HEK293 (cell line): ENCODE measurements around the gene PPIP5K2.

Experiments used
- CTCF ChIA-PET: fragments of 350-600 bp; formaldehyde crosslinking; extraction: SDS; loops from one replicate; lab custom pipeline; 2021; ENCODE audit warnings: antibody characterized with exemption; lab: Yijun Ruan, JAX
- POLR2A ChIA-PET: fragments of 300-600 bp; formaldehyde crosslinking; extraction: SDS; loops from one replicate; lab custom pipeline; 2020; ENCODE audit warnings: antibody characterized with exemption, inconsistent platforms; lab: Yijun Ruan, JAX
- H3K27ac ChIP-seq: fragments of 200-500 bp; sonication (Bioruptor generic); 2 replicates; pipeline ENCODE4 v1.5.1; 2014; ENCODE audit warnings: low read depth, low read length, control low read depth, inconsistent platforms; ENCODE audit errors: extremely low read depth
- H3K36me3 ChIP-seq, 2 experiments: fragments of 200-500 bp in 1 of 2; sonication (Bioruptor generic) in 1 of 2; 1 replicate in 1 of 2; 2 replicates in 1 of 2; pipeline ENCODE4 v1.5.1; 2014 to 2017; ENCODE audit warnings: inconsistent platforms in 2 of 2, low read length in 2 of 2; ENCODE audit not compliant: control insufficient read depth in 2 of 2, insufficient read depth in 1 of 2
- H3K4me1 ChIP-seq: fragments of 200-500 bp; sonication (Bioruptor generic); 2 replicates; pipeline ENCODE4 v1.5.1; 2014; ENCODE audit warnings: mild to moderate bottlenecking, low read length, inconsistent platforms; ENCODE audit not compliant: control insufficient read depth, insufficient read depth
- H3K4me3 ChIP-seq: 2 replicates; pipeline ENCODE4 v1.5.1; 2011; ENCODE audit warnings: low read depth, mild to moderate bottlenecking, control low read depth, low read length, moderate library complexity
- H3K9me3 ChIP-seq: fragments of 200-500 bp; sonication (Bioruptor generic); 2 replicates; pipeline ENCODE4 v1.5.1; 2014; ENCODE audit warnings: low read depth, low read length, inconsistent platforms; ENCODE audit not compliant: control insufficient read depth, insufficient read depth
- ATF2 ChIP-seq: fragments of 450-650 bp; formaldehyde crosslinking; IDR thresholded peaks from 2 replicates; pipeline ENCODE4 v1.5.1; 2016; ENCODE audit warnings: missing biosample characterization, missing genetic modification characterization, low read depth
- CTCF ChIP-seq: fragments of 450-650 bp; formaldehyde crosslinking; IDR thresholded peaks from 2 replicates; pipeline ENCODE4 v1.5.1; 2016; ENCODE audit warnings: missing biosample characterization, missing genetic modification characterization
- GLIS1 ChIP-seq: fragments of 450-650 bp; formaldehyde crosslinking; IDR thresholded peaks from 2 replicates; pipeline ENCODE4 v1.5.1; 2016; ENCODE audit warnings: missing biosample characterization, missing genetic modification characterization
- KLF9 ChIP-seq: fragments of 450-650 bp; formaldehyde crosslinking; IDR thresholded peaks from 2 replicates; pipeline ENCODE4 v1.5.1; 2016; ENCODE audit warnings: missing biosample characterization, missing genetic modification characterization, low read depth
- OSR2 ChIP-seq: fragments of 450-650 bp; formaldehyde crosslinking; IDR thresholded peaks from 2 replicates; pipeline ENCODE4 v1.5.1; 2016; ENCODE audit warnings: missing biosample characterization, missing genetic modification characterization
- SCRT2 ChIP-seq: fragments of 450-650 bp; formaldehyde crosslinking; IDR thresholded peaks from 2 replicates; pipeline ENCODE4 v1.5.1; 2016; ENCODE audit warnings: missing biosample characterization, missing genetic modification characterization
- SETDB1 ChIP-seq: IDR thresholded peaks from one replicate; pipeline ENCODE4 v1.6.1; 2017; ENCODE audit warnings: mild to moderate bottlenecking, low read length, moderate library complexity, mixed read lengths; ENCODE audit not compliant: insufficient read length
- TSHZ1 ChIP-seq: fragments of 450-650 bp; formaldehyde crosslinking; IDR thresholded peaks from 2 replicates; pipeline ENCODE4 v1.5.1; 2016; ENCODE audit warnings: missing biosample characterization, missing genetic modification characterization, borderline replicate concordance
- YY1 ChIP-seq: fragments of 450-650 bp; formaldehyde crosslinking; IDR thresholded peaks from 2 replicates; pipeline ENCODE4 v1.5.1; 2018; ENCODE audit warnings: missing biosample characterization, missing genetic modification characterization
- ZBTB44 ChIP-seq: fragments of 450-650 bp; IDR thresholded peaks from 2 replicates; pipeline ENCODE4 v1.5.1; 2018; ENCODE audit warnings: missing biosample characterization, mild to moderate bottlenecking, missing genetic modification characterization
- ZFP37 ChIP-seq: fragments of 450-650 bp; formaldehyde crosslinking; IDR thresholded peaks from 2 replicates; pipeline ENCODE4 v1.5.1; 2016; ENCODE audit warnings: missing biosample characterization, missing genetic modification characterization
- ZIC2 ChIP-seq: fragments of 450-650 bp; formaldehyde crosslinking; IDR thresholded peaks from 2 replicates; pipeline ENCODE4 v1.5.1; 2016; ENCODE audit warnings: missing biosample characterization, missing genetic modification characterization
- ZNF138 ChIP-seq: fragments of 450-650 bp; formaldehyde crosslinking; IDR thresholded peaks from 2 replicates; pipeline ENCODE4 v1.5.1; 2016; ENCODE audit warnings: missing biosample characterization, missing genetic modification characterization, borderline replicate concordance
- ZNF514 ChIP-seq: fragments of 450-650 bp; formaldehyde crosslinking; IDR thresholded peaks from 2 replicates; pipeline ENCODE4 v1.5.1; 2016; ENCODE audit warnings: missing biosample characterization, missing genetic modification characterization
- ZNF626 ChIP-seq: fragments of 450-650 bp; sonication (Bioruptor Pico); formaldehyde crosslinking; IDR thresholded peaks from 2 replicates; pipeline ENCODE4 v1.5.1; 2018; ENCODE audit warnings: missing biosample characterization, missing genetic modification characterization, inconsistent platforms
- ZNF639 ChIP-seq: fragments of 450-650 bp; formaldehyde crosslinking; IDR thresholded peaks from 2 replicates; pipeline ENCODE4 v1.5.1; 2016; ENCODE audit warnings: missing biosample characterization, missing genetic modification characterization
- ZNF664 ChIP-seq: fragments of 450-650 bp; formaldehyde crosslinking; IDR thresholded peaks from 2 replicates; pipeline ENCODE4 v1.5.1; 2016; ENCODE audit warnings: missing biosample characterization, missing genetic modification characterization
- ZNF692 ChIP-seq: fragments of 450-650 bp; formaldehyde crosslinking; IDR thresholded peaks from 2 replicates; pipeline ENCODE4 v1.5.1; 2016; ENCODE audit warnings: missing biosample characterization, missing genetic modification characterization
- ZNF837 ChIP-seq: fragments of 450-650 bp; formaldehyde crosslinking; IDR thresholded peaks from 2 replicates; pipeline ENCODE4 v1.5.1; 2016; ENCODE audit warnings: missing biosample characterization, missing genetic modification characterization
- ZSCAN23 ChIP-seq: fragments of 450-650 bp; formaldehyde crosslinking; IDR thresholded peaks from 2 replicates; pipeline ENCODE4 v1.5.1; 2016; ENCODE audit warnings: missing biosample characterization, missing genetic modification characterization

PPIP5K2 gene

GRCh38 chr5:103102234-103102633 lies 17.9 kb upstream of the PPIP5K2 start:
- Histone ChIP-seq H3K27ac (no peak overlapping the region), H3K9me3 (no peaks in the 10 kb centered on the region), H3K4me3 (no peak overlapping the region), H3K4me1 (no peaks in the 10 kb centered on the region), H3K36me3 (peaks cover 10 to 15% of the 10 kb centered on the region in 2 experiments; a peak in 2 of 3 replicates)
- TF ChIP-seq SCRT2 (tag by site-specific recombination) (peak; percentile 39), KLF9 (no peak), ATF2 (tag by site-specific recombination) (peak; percentile 77)
- ChIA-PET POLR2A (no interaction called here), CTCF (interaction anchor here (0.7 kb wide), 1 partner anchor 1089 kb away, joined by 4 read pairs; no protein-coding TSS in a partner anchor)

- H3K9me3 ChIP-seq = no peaks in the 10 kb centered on the region
- POLR2A ChIA-PET = no interaction called here
- CTCF ChIA-PET = no interaction called here
- H3K4me3 ChIP-seq = no peak overlapping the region
- H3K36me3 ChIP-seq = peaks cover 3% of the 10 kb centered on the region in 2 experiments; a peak in 2 of 3 replicates
- no peak overlapping the region for H3K27ac ChIP-seq
- no peaks in the 10 kb centered on the region for H3K4me1 ChIP-seq
- no peak for TF ChIP-seq ZNF837 (tag by site-specific recombination)
- no peak for TF ChIP-seq ZNF664 (tag by site-specific recombination)
- no peak for TF ChIP-seq ZNF639 (tag by site-specific recombination)
- no peak for TF ChIP-seq ZNF514 (tag by site-specific recombination)
- no peak for TF ChIP-seq ZNF692 (tag by site-specific recombination)
- TF ChIP-seq TSHZ1 = no peak
- no peak for TF ChIP-seq SETDB1
- TF ChIP-seq ZNF626 (tag by site-specific recombination) = no peak
- TF ChIP-seq KLF9 = no peak
- TF ChIP-seq ZNF138 (tag by site-specific recombination) = no peak
- TF ChIP-seq ZBTB44 = no peak
- no peak for TF ChIP-seq YY1 (tag by site-specific recombination)
- no peak for TF ChIP-seq ZIC2 (tag by site-specific recombination)
- no peak for TF ChIP-seq ZFP37
- no peak for TF ChIP-seq GLIS1
- TF ChIP-seq ZSCAN23 (tag by site-specific recombination) = no peak
- no peak for TF ChIP-seq CTCF (tag by site-specific recombination)
- no peak for TF ChIP-seq OSR2 (tag by site-specific recombination)
Measured at GRCh38 chr5:103108086-103108485, 12.0 kb upstream of the PPIP5K2 start.
